HG02981 (cell line): ENCODE data around the gene TP53.
A peak's percentile ranks its signal among the peaks of the same experiment; 100 is the strongest.
"Not testable (repeated sequence)": the region's sequence is repeated elsewhere in the genome, so short reads cannot be mapped to it uniquely, and the experiment has no call there.

Experiments used
- ATAC-seq: cut with Tn5 transposase; IDR thresholded peaks from one replicate; pipeline ENCODE4 v1.9.1; 2021; ENCODE audit warnings: mild to moderate bottlenecking, moderate library complexity; ENCODE audit not compliant: unreplicated experiment

TP53 gene

DNA sequence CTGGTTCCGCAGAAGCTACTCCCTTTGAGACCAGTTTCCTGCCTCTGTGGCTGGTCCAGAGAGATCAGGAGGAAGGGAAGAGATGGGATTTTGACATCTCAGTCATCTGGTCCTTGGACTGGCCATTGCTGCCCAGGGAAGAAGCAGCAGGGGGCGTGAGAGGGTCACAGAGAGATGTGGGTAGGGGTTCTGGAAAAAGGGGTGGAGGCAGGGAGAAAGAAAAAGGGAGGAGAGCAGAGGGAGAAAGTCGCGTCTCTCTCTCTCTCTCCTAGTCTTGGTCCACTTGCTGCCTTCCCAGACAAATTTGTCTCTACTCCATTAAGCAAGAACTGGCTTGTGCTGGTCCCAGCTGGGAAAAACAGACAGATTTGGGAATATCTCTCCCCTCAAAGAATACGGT is 52.9 kb downstream of the TP53 start:
- ATAC-seq, result no peak

- ATAC-seq, result no peak
These were observed 54.2 kb downstream of the TP53 start for GRCh38 chr17:7633093-7633492.

DNA sequence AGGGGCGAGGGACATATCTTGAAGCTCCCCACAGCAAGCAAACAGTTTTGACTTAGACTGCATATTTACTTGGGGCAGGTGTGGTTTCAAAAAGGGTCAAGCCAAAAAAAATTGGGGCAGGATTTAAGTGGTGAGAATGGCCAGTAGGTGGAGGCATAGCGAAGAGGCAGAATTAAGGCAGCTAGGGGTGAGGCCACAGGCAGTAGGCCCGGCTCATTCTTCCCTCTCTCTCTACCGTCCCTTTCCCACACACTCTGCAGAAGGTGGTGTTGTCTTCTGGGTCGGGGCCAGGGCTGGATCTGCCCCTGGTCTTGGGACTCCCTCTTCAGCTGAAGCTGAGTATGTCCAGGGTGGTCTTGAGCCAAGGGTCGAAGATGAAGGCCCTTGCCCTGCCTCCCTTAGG is 54.8 kb downstream of the TP53 start:
- no peak for ATAC-seq

- ATAC-seq, result no peak
These were observed 55.6 kb downstream of the TP53 start for GRCh38 chr17:7631398-7632380.

GRCh38 chr17:7629939-7630571 is 57.2 kb downstream of the TP53 start, which contains the start of gene SHBG:
Gene SHBG, plus strand, starts transcription at chr17:7630135. Its CDS starts 38 bp downstream, at chr17:7630173.
- no peak for ATAC-seq

GRCh38 chr17:7627250-7628121 is 59.8 kb downstream of the TP53 start, which contains the start of gene SAT2:
Gene SAT2, minus strand, starts transcription at chr17:7627821. Its CDS starts 186 bp downstream, at chr17:7627635.
- peak; percentile 87 for ATAC-seq

- no peak for ATAC-seq
These were observed 60.4 kb downstream of the TP53 start for GRCh38 chr17:7626956-7627249.

- no peak for ATAC-seq
These were observed 61.0 kb downstream of the TP53 start for GRCh38 chr17:7626307-7626706.

- not testable (repeated sequence) for ATAC-seq
These were observed 61.5 kb downstream of the TP53 start for GRCh38 chr17:7625749-7626148.

- ATAC-seq, result no peak
These were observed 63.6 kb downstream of the TP53 start for GRCh38 chr17:7623661-7624060.

DNA sequence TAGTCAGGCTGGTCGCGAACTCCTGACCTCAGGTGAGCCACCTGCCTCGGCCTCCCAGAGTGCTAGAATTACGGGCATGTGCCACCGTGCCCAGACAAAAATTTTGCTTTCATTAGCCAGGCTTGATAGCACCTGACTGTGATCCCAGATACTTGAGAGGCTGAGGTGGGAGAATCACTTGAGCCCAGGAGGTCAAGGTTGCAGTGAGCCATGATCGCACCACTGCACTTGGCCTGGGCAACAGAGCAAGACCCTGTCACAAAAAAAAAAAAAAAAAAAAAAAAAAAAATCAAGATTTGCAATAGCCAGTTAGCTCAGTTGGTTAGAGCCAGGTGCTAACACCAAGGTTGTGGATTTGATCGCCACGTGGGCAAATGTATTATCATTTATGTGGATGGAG is 66.5 kb downstream of the TP53 start:
- ATAC-seq, result no peak

- ATAC-seq, result no peak
These were observed 68.7 kb downstream of the TP53 start for GRCh38 chr17:7618608-7619007.
